Frontal cortex (tissue), 4 donors: Measurements from ENCODE around the gene SEL1L3. TPM values are rescaled to one million over a fixed set of nuclear protein-coding genes. Genes with fewer than 3 reads are reported as not detected.

Source experiments
- DNase-seq, 2 donors: peaks; one replicate each; pipeline ENCODE4 v3.0.0; 2012; ENCODE audit warnings: low spot score in 2 of 2
- FAIRE-seq: peaks from 2 replicates; lab custom pipeline; 2012; peaks lifted over from hg19 to GRCh38; lab: Jason Lieb, UNC
- total RNA-seq: library from RNA; depleted of rRNA; stranded (reverse); fragments of >200 nt; gene quantifications from one replicate; pipeline ENCODE4 v1.2.3, GENCODE V29; 2014
- donor health status: control.
- donor health status: control.
- donor health status: control.

The SEL1L3 gene
- total RNA-seq, 1 donor from 2014 or later, result 87.2 TPM

- FAIRE-seq, result no peak
- DNase-seq, result no peak
Measured at GRCh38 chr4:25826074-25826752, 36.6 kb downstream of the SEL1L3 start.

GRCh38 chr4:25823632-25824031 is 39.2 kb downstream of the SEL1L3 start:
- no peak for FAIRE-seq
- no peak for DNase-seq

DNA sequence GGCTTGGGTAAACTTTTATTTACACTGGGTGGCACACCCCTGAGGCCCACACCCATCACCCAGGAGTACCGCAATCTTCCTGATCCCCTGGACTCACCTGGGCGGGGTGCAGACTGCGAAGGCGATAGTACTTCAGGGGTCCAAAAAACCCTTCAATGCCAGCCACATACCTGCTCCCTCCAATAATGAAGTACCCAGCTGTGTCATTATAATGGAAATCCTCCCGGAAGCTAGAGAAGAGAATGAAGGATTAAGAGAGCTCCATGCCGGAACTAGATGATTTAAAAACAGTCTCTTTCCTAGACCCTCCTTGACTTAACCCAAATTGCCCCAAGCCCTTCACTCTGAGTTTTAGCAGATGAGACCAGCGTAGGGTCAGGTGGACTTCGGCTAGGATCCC is 40.9 kb downstream of the SEL1L3 start:
- FAIRE-seq, result no peak

DNA sequence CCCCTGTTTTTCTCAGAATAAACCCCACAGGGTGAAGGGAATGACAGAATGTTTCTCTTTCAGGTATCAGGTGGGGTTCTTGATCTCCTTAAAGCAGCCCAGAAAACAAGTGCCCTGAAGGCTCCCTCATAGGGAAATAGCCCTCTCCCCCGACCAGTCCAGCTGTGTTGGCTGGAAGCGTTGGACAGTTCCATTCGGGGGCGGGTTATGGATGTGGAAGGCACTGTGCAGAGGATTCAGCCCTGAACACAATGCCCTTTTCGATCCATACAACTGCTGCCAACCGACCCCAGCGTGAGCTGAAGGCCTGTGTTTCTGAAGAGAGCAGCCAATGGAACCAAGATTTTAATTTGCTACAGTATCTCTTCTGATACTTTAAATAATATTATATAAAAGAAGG is 41.5 kb downstream of the SEL1L3 start:
- DNase-seq (no peak), FAIRE-seq (no peak)

More for the DNA sequence above, 40.9 kb downstream of the SEL1L3 start:
- no peak for DNase-seq

DNA sequence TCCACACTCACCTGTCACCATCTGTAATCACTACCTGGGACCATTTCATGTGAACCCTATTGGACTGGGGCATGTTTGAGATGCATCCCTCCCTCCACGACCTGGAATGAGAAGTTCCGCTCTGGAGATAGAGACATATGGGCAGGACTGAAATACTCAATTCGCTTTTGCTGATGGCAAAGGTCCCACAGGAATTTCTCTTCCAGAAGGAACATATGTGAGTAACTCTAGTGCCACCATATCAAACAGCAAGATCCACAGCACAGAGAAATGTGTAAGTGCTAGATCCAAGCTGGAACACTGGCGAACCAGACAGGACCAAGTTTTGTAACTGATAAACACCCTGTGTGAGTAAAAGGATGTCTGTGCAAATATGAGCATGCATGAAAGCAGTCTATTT is 43.9 kb downstream of the SEL1L3 start:
- DNase-seq, result no peak
- no peak for FAIRE-seq

GRCh38 chr4:25818371-25818871 is 44.4 kb downstream of the SEL1L3 start:
- DNase-seq (no peak), FAIRE-seq (no peak)

DNA sequence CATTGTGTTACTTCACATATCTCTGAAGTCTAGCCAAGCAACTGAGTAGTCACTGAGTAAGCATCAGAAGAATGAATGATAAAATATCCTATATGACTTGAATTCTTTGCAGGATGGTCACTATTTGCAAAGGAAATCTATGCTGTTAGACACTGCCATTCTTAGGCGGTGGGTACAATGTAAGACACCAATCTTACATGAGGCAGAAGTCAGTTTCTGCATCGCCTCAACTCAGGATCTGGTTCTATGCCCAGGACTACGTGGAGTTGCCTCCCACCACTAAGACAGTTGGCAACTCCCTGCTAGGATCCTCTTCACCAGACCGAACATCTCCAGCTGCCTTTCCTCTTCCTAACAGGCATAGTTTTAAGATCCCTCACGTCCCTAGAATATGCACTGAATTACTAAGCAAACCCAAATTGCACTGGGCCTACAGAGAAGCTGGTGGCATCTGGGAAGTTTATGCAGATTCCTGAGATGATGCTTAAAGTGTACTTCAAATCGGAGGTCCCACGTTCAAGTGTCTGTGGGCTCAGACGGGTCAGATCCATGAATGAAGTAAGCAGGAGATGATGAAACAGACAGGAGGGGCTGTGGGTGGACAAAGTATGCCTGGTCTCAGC is 45.6 kb downstream of the SEL1L3 start:
- no peak for FAIRE-seq
- no peak for DNase-seq

- no peak for DNase-seq
- no peak for FAIRE-seq
Measured at GRCh38 chr4:25816591-25817058, 46.2 kb downstream of the SEL1L3 start.

DNA sequence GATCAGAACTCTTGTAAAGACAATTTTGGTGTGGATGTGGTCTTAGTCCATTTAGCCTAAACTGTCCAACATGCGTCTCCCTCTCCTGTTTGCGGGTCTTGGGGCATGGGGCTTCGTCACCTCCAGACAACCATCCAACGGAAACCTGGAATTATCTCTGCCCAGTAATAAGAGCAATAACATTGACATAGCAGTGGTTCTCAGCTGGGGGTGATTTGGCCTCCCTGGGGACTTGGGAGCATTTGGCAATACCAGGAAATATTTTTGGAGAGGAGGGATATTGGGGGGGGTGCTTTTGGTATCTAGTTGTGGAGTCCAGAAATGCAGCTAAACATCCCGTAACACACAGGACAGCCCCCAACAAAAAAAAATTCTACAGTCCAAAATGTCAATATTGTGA is 47.2 kb downstream of the SEL1L3 start:
- FAIRE-seq (no peak), DNase-seq (no peak)

DNA sequence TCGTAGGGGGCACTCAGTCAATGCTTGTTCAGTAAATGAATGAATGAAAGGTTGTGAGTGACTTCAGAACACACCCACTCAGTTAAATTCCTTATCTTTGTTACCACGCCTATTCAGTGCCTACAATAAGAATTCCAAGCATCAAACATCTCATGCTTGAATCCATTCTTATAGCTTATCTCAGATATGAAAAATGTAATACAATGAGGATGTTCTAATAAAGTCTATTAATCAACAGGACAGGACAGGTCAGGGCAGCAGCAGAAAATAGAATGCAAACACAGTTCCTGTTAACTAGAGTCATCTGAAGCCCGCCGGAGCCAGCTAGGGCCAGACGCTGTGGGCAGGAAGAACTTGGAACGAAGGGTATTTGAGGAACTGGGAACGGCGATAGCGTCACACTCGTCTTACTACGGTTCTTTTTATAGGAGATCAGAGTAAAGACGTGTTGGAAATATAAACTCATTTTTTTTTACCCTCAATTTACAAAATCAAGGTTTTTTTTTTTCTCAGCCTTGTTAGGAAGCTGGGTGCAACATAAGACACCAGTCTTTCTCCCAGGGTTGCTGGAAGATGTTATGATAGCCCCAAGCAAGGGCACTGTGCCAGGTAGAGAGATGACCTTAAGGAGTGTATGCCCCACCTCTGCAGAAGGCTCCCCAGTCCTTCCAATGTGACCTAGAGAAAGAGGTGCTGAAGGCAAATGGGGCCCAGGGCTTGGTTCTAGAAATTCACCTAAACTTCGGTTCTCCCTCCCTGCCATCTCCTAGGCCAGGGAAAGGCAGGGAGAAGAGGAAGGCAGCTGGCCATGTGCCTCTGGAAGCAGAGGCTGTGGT is 48.3 kb downstream of the SEL1L3 start:
- FAIRE-seq (no peak), DNase-seq (no peak)

GRCh38 chr4:25813448-25814106 is 49.2 kb downstream of the SEL1L3 start:
- DNase-seq, result no peak
- FAIRE-seq, result no peak

GRCh38 chr4:25811841-25812240 is 50.9 kb downstream of the SEL1L3 start:
- DNase-seq (no peak), FAIRE-seq (no peak)

- FAIRE-seq, result no peak
- DNase-seq, result no peak
Measured at GRCh38 chr4:25811374-25811690, 51.5 kb downstream of the SEL1L3 start.

- FAIRE-seq (no peak), DNase-seq (no peak)
Measured at GRCh38 chr4:25810461-25811373, 52.1 kb downstream of the SEL1L3 start.

DNA sequence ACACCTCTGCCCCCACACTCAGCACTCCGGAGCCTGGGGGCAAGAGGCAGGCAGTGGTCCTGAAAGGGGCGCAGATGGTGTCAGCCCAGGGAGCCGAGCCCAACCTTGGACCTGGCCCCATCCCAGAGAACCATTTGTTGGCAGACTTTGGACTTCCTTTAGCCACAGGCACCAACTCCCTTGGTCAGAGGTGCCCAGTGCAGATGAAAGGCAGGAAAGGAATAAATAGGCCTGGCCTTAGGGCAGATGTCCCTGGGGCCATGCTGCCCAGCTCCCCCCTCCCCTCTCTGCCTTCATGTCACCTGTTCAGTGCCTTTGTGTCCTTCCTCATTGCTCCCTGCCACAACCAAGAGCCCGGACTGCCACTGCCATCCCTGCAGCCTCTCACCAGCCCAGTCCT is 52.8 kb downstream of the SEL1L3 start:
- no peak for DNase-seq
- FAIRE-seq, result no peak

DNA sequence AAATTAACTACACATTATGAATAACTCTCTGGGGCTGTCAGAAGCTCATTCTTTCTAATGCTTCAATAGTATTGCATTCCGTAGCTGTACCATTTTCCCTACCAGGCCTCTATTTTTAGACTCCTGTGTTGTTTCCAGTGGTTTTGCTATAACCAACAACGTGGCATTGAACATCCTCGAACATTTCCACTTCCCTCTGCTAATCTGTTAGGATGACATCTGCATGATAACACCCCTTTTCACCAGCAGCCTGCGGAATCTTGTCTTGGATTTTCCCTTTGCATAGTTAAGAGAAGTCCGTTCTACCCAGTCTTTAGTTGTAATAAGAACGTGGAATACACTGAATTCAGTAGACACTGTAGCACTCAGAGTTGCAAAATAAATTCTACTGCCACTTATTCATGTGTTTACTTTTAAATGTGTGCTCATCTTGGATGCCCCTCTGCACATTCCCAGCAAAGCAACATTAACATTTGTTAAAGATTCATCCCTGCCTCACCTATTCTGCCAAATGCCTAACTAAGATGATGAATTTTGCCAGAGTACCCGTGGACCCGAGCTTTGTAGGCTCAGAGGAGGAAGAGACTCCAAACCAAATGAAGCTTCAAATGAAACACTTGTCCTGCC is 55.6 kb downstream of the SEL1L3 start:
- DNase-seq (no peak), FAIRE-seq (no peak)

DNA sequence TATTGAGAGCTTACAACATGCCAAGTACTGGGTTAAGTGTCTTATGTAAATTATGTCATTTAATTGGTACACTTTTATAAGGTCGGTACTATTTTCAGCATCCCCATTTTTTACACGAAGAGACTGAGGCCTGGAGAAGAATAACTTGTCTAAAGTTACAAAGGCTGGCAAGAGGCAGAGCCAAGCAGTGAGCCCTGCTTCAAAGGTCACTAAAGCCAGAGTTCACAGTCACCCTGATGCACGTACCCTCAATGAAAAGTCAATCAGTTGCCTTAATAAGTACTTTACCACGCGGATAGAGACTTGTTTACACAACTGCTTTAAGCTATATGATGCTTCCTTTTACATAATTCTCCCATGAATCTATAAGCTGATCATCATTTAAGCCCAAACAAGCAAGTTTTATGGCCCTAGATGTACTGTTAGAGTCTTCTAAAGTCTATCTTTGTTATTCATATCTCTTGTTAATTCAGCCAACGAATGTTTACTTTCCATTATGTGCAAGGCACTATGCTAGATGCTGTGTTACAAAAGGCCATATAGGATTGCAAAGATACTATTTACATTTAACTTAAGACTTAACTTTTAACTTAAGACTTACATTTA is 57.4 kb downstream of the SEL1L3 start:
- FAIRE-seq, result no peak
- no peak for DNase-seq

DNA sequence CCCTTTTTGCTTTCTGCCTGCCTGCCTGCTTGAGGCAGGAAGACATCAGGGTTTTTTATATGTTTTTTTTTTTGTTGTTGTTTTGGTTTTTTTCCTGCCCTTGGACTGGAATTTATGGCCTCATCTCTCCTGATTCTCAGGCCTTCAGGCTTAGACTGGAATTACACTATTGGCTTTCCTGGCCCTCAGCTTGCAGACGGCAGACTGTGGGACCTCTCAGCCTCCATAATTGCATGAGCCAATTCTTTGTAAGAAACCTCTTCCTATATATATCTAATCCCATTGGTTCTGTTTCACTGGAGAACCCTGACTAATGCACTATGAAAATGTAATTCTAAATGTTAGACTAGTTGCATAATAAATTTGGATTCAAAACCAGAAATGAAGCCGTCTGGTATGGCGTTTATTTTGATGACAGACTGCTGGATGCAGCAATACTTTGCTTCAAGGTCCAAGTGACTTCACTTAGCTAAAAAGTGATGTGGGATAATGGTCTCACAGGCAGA is 59.0 kb downstream of the SEL1L3 start:
- no peak for FAIRE-seq
- DNase-seq, result no peak
